ENCODE results near the gene ZDHHC9. TPM values are rescaled to one million over a fixed set of nuclear protein-coding genes. Genes with fewer than 3 reads are reported as not detected.

The ZDHHC9 gene
- total and polyA plus RNA-seq, 9 of the 15 experiments (the other 6 are each of a cell fraction or from before 2014, with no cell fraction given) = 6.8 to 22.4 (median 9.1) TPM

DNA sequence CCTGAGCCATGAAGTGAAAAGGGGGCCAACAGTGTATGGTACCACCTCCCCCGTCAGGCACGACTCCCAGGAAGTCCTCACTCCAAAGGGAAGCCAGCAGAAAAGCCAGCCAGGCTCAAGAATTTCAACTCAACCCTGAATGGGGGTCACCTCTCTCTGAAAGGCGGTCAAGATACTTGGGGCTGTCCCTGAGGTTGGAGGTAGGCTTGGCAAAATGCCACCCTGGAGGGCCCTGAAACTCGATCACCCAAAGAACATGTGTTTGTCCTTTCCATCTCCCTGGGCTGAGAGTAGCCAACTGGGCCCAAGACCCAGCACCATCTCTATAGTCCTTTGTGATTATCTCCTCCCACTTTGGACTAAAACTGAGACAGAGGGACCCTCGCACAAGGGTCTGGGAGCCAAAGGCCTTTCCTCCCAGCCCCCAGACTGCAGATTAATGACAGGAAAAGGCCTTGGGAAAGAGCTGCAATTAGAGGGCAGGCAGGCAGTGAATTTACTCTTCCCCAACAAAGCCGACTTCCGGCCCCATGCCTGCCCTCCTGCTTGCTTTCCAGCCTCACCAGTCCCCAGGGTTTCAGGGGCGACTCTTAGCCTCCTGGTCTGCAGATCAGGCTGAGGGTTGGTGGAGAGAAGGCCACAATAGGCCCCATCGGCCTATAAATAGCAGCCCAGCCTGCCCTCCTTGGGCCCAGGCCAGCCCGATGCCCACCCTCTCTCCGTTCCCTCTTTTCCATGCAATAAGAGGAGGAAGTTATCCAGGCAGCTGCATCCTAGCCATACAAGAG is 58.3 kb downstream of the ZDHHC9 start:
- DNase-seq (ENCODE audit: extremely low read depth in 1 of 4, low spot score in 3 of 4) (no peak), FAIRE-seq (no peak), ATAC-seq (no peak)
- Histone ChIP-seq H3K4me3 (no peak overlapping the region), H4K20me1 (replicated peaks; ENCODE audit: control insufficient read depth, insufficient read depth, low read length) (no peaks in the 10 kb centered on the region), H3K9me1 (ENCODE audit: control insufficient read depth, insufficient read depth, low read length) (no peaks in the 10 kb centered on the region), H3K9me3 (replicated peaks; ENCODE audit: control insufficient read depth, insufficient read depth, low read depth, low read length) (no peaks in the 10 kb centered on the region), H3K4me1 (replicated peaks in 1 of 2; ENCODE audit: control insufficient read depth in 2 of 2, insufficient read depth in 2 of 2, low read length in 2 of 2) (peaks cover 13 to 18% of the 10 kb centered on the region in 2 experiments), H3K79me2 (ENCODE audit: control insufficient read depth, insufficient read depth, low read length) (no peaks in the 10 kb centered on the region), H3K27me3 (ENCODE audit: control insufficient read depth in 2 of 2, insufficient read depth in 2 of 2, low read length in 2 of 2) (no peaks in the 10 kb centered on the region), H3K9ac (ENCODE audit: insufficient read depth in 1 of 2, low read depth in 2 of 2, low read length in 2 of 2) (peak overlapping the region in 1 of 2 experiments; percentile 32; a peak in 1 of 4 replicates), H3K36me3 (ENCODE audit: control insufficient read depth, insufficient read depth, low read length) (no peaks in the 10 kb centered on the region), H3K4me2 (ENCODE audit: insufficient read depth, low read length) (no peak overlapping the region), H3K27ac (ENCODE audit: extremely low read depth, low read depth, low read length) (no peak overlapping the region), H2AFZ (ENCODE audit: low read depth, low read length) (no peak overlapping the region)
- WGBS (ENCODE audit: insufficient coverage, low coverage, missing lambda C conversion rate) = 71% methylated on average over 4 of the region's 11 CpGs
- ChIA-PET POLR2A (no interaction called here), CTCF (ENCODE audit: low intra/inter-chr PET ratio) (no interaction called here)
- in situ Hi-C loops (cut with MboI) = no loop called here
- BruUV-seq (replicated peaks) = no TSS peak
- intact Hi-C loops (cut with micrococcal nuclease) = no loop called here
- TF ChIP-seq, protein P1, sequence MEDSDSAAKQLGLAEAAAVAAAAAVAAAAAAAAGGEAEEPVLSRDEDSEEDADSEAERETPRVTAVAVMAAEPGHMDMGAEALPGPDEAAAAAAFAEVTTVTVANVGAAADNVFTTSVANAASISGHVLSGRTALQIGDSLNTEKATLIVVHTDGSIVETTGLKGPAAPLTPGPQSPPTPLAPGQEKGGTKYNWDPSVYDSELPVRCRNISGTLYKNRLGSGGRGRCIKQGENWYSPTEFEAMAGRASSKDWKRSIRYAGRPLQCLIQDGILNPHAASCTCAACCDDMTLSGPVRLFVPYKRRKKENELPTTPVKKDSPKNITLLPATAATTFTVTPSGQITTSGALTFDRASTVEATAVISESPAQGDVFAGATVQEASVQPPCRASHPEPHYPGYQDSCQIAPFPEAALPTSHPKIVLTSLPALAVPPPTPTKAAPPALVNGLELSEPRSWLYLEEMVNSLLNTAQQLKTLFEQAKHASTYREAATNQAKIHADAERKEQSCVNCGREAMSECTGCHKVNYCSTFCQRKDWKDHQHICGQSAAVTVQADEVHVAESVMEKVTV (CRISPR knock-in tag; IDR thresholded peaks at IDR 0.05) = no peak
- TF ChIP-seq ZNF77 (CRISPR knock-in tag; IDR thresholded peaks at IDR 0.05) (no peak), EWSR1 (IDR thresholded peaks at IDR 0.05; ENCODE audit: borderline replicate concordance, low read depth, partially characterized antibody) (no peak), NR2C2 (CRISPR knock-in tag; IDR thresholded peaks at IDR 0.05) (no peak), NR2C2 (tag; IDR thresholded peaks at IDR 0.05) (no peak), ZNF707 (CRISPR knock-in tag; conservative IDR thresholded peaks at IDR 0.05) (no peak), SMARCC2 (IDR thresholded peaks at IDR 0.05; ENCODE audit: low read depth) (no peak), ZNF644 (tag; IDR thresholded peaks at IDR 0.05; ENCODE audit: low read depth) (no peak), RBFOX2 (IDR thresholded peaks at IDR 0.05; ENCODE audit: low read depth, low read length) (no peak), NR2C1 (IDR thresholded peaks at IDR 0.05) (no peak), NR2C1 (tag; IDR thresholded peaks at IDR 0.05) (no peak), SAFB2 (IDR thresholded peaks at IDR 0.05; ENCODE audit: borderline replicate concordance, low read depth, low read length, severe bottlenecking) (no peak)
- TF ChIP-seq, protein P2, sequence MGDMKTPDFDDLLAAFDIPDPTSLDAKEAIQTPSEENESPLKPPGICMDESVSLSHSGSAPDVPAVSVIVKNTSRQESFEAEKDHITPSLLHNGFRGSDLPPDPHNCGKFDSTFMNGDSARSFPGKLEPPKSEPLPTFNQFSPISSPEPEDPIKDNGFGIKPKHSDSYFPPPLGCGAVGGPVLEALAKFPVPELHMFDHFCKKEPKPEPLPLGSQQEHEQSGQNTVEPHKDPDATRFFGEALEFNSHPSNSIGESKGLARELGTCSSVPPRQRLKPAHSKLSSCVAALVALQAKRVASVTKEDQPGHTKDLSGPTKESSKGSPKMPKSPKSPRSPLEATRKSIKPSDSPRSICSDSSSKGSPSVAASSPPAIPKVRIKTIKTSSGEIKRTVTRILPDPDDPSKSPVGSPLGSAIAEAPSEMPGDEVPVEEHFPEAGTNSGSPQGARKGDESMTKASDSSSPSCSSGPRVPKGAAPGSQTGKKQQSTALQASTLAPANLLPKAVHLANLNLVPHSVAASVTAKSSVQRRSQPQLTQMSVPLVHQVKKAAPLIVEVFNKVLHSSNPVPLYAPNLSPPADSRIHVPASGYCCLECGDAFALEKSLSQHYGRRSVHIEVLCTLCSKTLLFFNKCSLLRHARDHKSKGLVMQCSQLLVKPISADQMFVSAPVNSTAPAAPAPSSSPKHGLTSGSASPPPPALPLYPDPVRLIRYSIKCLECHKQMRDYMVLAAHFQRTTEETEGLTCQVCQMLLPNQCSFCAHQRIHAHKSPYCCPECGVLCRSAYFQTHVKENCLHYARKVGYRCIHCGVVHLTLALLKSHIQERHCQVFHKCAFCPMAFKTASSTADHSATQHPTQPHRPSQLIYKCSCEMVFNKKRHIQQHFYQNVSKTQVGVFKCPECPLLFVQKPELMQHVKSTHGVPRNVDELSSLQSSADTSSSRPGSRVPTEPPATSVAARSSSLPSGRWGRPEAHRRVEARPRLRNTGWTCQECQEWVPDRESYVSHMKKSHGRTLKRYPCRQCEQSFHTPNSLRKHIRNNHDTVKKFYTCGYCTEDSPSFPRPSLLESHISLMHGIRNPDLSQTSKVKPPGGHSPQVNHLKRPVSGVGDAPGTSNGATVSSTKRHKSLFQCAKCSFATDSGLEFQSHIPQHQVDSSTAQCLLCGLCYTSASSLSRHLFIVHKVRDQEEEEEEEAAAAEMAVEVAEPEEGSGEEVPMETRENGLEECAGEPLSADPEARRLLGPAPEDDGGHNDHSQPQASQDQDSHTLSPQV (IDR thresholded peaks at IDR 0.05) = no peak

Measured in K562 (cell line).